ENCODE data around the gene GPRIN3.

Gene GPRIN3

GRCh38 chr4:89307446-89308160 is at the start of gene GPRIN3:
TSS of gene GPRIN3 (minus strand) at chr4:89307800. CDS start at chr4:89250110, 57,690 bp downstream.
- FAIRE-seq (no peak), DNase-seq (ENCODE audit: insufficient read length, low spot score) (no peak)

- FAIRE-seq = no peak
- DNase-seq (ENCODE audit: insufficient read length, low spot score) = no peak
Observed at GRCh38 chr4:89357340-89357739, 49.7 kb upstream of the GPRIN3 start.

- FAIRE-seq (no peak), DNase-seq (ENCODE audit: insufficient read length, low spot score) (no peak)
Observed at GRCh38 chr4:89356086-89356485, 48.5 kb upstream of the GPRIN3 start.

- no peak for FAIRE-seq
Observed at GRCh38 chr4:89353514-89353913, 45.9 kb upstream of the GPRIN3 start.

GRCh38 chr4:89352541-89352940 is 44.9 kb upstream of the GPRIN3 start:
- no peak for FAIRE-seq
- no peak for DNase-seq (ENCODE audit: insufficient read length, low spot score)

More at GRCh38 chr4:89353514-89353913, 45.9 kb upstream of the GPRIN3 start:
- DNase-seq (ENCODE audit: insufficient read length, low spot score) = no peak

GRCh38 chr4:89351201-89351600 is 43.6 kb upstream of the GPRIN3 start:
- no peak for DNase-seq (ENCODE audit: insufficient read length, low spot score)
- no peak for FAIRE-seq

- FAIRE-seq = no peak
- DNase-seq (ENCODE audit: insufficient read length, low spot score) = no peak
Observed at GRCh38 chr4:89347363-89348025, 39.9 kb upstream of the GPRIN3 start.

GRCh38 chr4:89344571-89344970 is 37.0 kb upstream of the GPRIN3 start:
- no peak for FAIRE-seq

GRCh38 chr4:89338206-89338605 is 30.6 kb upstream of the GPRIN3 start:
- DNase-seq (ENCODE audit: insufficient read length, low spot score) (no peak), FAIRE-seq (no peak)

More at GRCh38 chr4:89344571-89344970, 37.0 kb upstream of the GPRIN3 start:
- no peak for DNase-seq (ENCODE audit: insufficient read length, low spot score)

GRCh38 chr4:89337681-89338080 is 30.1 kb upstream of the GPRIN3 start:
- no peak for DNase-seq (ENCODE audit: insufficient read length, low spot score)
- FAIRE-seq = no peak

GRCh38 chr4:89336818-89337420 is 29.3 kb upstream of the GPRIN3 start:
- FAIRE-seq = no peak
- no peak for DNase-seq (ENCODE audit: insufficient read length, low spot score)

- FAIRE-seq = no peak
- no peak for DNase-seq (ENCODE audit: insufficient read length, low spot score)
Observed at GRCh38 chr4:89334830-89335229, 27.2 kb upstream of the GPRIN3 start.

GRCh38 chr4:89334311-89334710 is 26.7 kb upstream of the GPRIN3 start:
- DNase-seq (ENCODE audit: insufficient read length, low spot score) = no peak
- FAIRE-seq = no peak

GRCh38 chr4:89331686-89332544 is 24.3 kb upstream of the GPRIN3 start:
- FAIRE-seq = no peak
- DNase-seq (ENCODE audit: insufficient read length, low spot score) = no peak

- FAIRE-seq (no peak), DNase-seq (ENCODE audit: insufficient read length, low spot score) (no peak)
Observed at GRCh38 chr4:89331197-89331596, 23.6 kb upstream of the GPRIN3 start.

- FAIRE-seq (no peak), DNase-seq (ENCODE audit: insufficient read length, low spot score) (no peak)
Observed at GRCh38 chr4:89329280-89329679, 21.7 kb upstream of the GPRIN3 start.

GRCh38 chr4:89324671-89325070 is 17.1 kb upstream of the GPRIN3 start:
- DNase-seq (ENCODE audit: insufficient read length, low spot score) (no peak), FAIRE-seq (no peak)

- DNase-seq (ENCODE audit: insufficient read length, low spot score) (no peak), FAIRE-seq (no peak)
Observed at GRCh38 chr4:89322671-89323070, 15.1 kb upstream of the GPRIN3 start.

- no peak for DNase-seq (ENCODE audit: insufficient read length, low spot score)
- FAIRE-seq = no peak
Observed at GRCh38 chr4:89319756-89320155, 12.2 kb upstream of the GPRIN3 start.

- DNase-seq (ENCODE audit: insufficient read length, low spot score) = no peak
- no peak for FAIRE-seq
Observed at GRCh38 chr4:89316931-89317366, 9.3 kb upstream of the GPRIN3 start.

- DNase-seq (ENCODE audit: insufficient read length, low spot score) (no peak), FAIRE-seq (no peak)
Observed at GRCh38 chr4:89316211-89316610, 8.6 kb upstream of the GPRIN3 start.
